Lower leg skin (tissue), 3 donors: ENCODE measurements around the gene ZNF408.

Experiments used
- POLR2A ChIP-seq, 2 donors: fragments of 450-650 bp; IDR thresholded peaks; one replicate each; pipeline ENCODE4 v1.6.1; 2016 to 2017; ENCODE audit warnings: antibody characterized with exemption in 2 of 2, mild to moderate bottlenecking in 1 of 2, moderate library complexity in 1 of 2
- TF ChIP-seq, protein P1 (sequence below), 3 donors: fragments of 450-650 bp; IDR thresholded peaks; one replicate each; pipeline ENCODE4 v1.5.1; 2016; ENCODE audit warnings: antibody characterized with exemption in 3 of 3, mild to moderate bottlenecking in 3 of 3, moderate library complexity in 2 of 3

DNA sequence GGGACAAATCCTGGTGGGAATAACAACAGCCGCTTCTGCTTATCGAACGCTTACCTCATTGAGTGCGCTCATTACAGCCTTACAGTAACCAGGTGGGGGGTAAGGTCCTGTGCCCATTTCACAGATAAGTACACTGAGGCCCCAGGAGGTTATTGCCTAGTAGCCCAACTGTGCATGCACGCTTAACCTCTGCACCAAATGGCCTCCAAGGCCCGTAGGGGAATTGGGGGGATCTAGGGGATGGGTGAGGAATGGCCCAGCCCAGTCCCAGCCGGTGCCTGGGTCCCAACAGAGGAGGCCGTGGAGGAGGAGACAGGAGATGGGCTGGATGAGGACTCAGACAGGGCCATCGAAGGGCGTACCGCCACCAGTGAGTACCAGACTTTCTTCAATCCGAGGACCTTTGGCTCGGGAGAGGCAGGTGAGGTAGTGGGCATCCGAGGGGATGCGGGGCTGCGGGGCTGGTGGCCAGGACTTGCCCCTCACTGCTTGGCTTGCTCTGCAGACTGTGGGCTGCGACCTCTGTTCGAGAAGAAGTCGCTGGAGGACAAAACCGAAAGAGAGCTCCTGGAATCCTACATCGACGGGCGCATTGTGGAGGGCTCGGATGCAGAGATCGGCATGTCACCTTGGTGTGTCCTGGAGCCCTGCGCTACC is 25.5 kb downstream of the ZNF408 start:
- TF ChIP-seq POLR2A (IDR thresholded peaks at IDR 0.05), result no peak
- TF ChIP-seq, protein P1, sequence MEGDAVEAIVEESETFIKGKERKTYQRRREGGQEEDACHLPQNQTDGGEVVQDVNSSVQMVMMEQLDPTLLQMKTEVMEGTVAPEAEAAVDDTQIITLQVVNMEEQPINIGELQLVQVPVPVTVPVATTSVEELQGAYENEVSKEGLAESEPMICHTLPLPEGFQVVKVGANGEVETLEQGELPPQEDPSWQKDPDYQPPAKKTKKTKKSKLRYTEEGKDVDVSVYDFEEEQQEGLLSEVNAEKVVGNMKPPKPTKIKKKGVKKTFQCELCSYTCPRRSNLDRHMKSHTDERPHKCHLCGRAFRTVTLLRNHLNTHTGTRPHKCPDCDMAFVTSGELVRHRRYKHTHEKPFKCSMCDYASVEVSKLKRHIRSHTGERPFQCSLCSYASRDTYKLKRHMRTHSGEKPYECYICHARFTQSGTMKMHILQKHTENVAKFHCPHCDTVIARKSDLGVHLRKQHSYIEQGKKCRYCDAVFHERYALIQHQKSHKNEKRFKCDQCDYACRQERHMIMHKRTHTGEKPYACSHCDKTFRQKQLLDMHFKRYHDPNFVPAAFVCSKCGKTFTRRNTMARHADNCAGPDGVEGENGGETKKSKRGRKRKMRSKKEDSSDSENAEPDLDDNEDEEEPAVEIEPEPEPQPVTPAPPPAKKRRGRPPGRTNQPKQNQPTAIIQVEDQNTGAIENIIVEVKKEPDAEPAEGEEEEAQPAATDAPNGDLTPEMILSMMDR (IDR thresholded peaks at IDR 0.05), result no peak
